ENCODE results near the gene C22orf15.

DNA sequence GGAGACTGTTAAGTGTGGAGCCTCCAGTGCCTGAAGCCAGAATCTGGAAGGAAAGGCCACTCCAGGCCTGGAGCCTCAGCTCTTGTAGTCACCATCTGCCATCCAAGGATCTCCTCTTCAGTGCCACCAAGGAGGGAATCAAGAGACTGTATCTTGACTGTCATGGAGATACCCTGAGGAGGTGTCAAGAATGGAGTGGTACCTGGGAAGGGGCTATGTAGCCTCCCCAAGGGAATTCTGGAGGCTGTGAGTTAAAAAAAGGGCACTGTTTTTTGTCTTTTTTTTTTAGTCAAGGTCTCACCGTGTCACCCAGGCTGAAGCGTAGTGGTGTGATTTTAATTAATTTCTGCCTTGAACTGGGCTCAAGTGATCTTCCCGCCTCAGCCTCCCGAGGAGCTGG, 3.2 kb upstream of the C22orf15 start:
- TF ChIP-seq, protein P1, sequence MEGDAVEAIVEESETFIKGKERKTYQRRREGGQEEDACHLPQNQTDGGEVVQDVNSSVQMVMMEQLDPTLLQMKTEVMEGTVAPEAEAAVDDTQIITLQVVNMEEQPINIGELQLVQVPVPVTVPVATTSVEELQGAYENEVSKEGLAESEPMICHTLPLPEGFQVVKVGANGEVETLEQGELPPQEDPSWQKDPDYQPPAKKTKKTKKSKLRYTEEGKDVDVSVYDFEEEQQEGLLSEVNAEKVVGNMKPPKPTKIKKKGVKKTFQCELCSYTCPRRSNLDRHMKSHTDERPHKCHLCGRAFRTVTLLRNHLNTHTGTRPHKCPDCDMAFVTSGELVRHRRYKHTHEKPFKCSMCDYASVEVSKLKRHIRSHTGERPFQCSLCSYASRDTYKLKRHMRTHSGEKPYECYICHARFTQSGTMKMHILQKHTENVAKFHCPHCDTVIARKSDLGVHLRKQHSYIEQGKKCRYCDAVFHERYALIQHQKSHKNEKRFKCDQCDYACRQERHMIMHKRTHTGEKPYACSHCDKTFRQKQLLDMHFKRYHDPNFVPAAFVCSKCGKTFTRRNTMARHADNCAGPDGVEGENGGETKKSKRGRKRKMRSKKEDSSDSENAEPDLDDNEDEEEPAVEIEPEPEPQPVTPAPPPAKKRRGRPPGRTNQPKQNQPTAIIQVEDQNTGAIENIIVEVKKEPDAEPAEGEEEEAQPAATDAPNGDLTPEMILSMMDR (conservative IDR thresholded peaks at IDR 0.05; ENCODE audit: low read depth, low read length): no peak
- no peak for TF ChIP-seq EZH2 (IDR thresholded peaks at IDR 0.05; ENCODE audit: borderline replicate concordance, low read depth, low read length, poor library complexity, severe bottlenecking)
